ENCODE results near the gene XIST. TPM values are rescaled to one million over a fixed set of nuclear protein-coding genes. Genes with fewer than 3 reads are reported as not detected.
"Not testable (repeated sequence)": the region's sequence is repeated elsewhere in the genome, so short reads cannot be mapped to it uniquely, and the experiment has no call there.

The XIST gene
- not detected for total RNA-seq (2021; fragmentation: NEBNext Ultra II Directional; extraction: Animal tissue kit (Norgen Biotek cat#: 25700))
- long read RNA-seq = 0 reads

DNA sequence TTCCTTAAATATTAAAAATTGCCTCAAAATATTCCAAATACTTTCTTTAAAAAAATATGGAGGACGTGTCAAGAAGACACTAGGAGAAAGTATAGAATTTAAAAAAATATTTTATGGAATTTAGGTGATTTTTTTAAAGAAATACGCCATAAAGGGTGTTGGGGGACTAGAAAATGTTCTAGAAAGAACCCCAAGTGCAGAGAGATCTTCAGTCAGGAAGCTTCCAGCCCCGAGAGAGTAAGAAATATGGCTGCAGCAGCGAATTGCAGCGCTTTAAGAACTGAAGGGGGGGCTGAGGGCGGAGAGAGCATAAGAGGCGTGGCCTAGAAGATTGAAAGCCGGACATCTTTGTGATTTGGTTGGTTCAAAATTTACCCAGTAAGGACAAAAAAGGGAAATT lies at the start of gene XIST:
XIST (minus strand) TSS at position 248 of the 400 bp plus-strand sequence.
- no peaks in the 10 kb centered on the region for H3K36me3 Mint-ChIP-seq (ENCODE audit: low read depth)
- H3K27me3 Mint-ChIP-seq (ENCODE audit: insufficient read depth) = no peaks in the 10 kb centered on the region; the same call in 1 of the 2 replicates
- no peak within 1 kb of the TSS for H3K27ac Mint-ChIP-seq
- H3K4me3 Mint-ChIP-seq = no peak within 1 kb of the TSS
- TF ChIP-seq, protein P1, sequence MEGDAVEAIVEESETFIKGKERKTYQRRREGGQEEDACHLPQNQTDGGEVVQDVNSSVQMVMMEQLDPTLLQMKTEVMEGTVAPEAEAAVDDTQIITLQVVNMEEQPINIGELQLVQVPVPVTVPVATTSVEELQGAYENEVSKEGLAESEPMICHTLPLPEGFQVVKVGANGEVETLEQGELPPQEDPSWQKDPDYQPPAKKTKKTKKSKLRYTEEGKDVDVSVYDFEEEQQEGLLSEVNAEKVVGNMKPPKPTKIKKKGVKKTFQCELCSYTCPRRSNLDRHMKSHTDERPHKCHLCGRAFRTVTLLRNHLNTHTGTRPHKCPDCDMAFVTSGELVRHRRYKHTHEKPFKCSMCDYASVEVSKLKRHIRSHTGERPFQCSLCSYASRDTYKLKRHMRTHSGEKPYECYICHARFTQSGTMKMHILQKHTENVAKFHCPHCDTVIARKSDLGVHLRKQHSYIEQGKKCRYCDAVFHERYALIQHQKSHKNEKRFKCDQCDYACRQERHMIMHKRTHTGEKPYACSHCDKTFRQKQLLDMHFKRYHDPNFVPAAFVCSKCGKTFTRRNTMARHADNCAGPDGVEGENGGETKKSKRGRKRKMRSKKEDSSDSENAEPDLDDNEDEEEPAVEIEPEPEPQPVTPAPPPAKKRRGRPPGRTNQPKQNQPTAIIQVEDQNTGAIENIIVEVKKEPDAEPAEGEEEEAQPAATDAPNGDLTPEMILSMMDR (IDR thresholded peaks at IDR 0.05) = no peak
- H3K9me3 Mint-ChIP-seq = no peaks in the 10 kb centered on the region
- no peaks in the 10 kb centered on the region for H3K4me1 Mint-ChIP-seq (ENCODE audit: low read depth)
- no peak for DNase-seq

DNA sequence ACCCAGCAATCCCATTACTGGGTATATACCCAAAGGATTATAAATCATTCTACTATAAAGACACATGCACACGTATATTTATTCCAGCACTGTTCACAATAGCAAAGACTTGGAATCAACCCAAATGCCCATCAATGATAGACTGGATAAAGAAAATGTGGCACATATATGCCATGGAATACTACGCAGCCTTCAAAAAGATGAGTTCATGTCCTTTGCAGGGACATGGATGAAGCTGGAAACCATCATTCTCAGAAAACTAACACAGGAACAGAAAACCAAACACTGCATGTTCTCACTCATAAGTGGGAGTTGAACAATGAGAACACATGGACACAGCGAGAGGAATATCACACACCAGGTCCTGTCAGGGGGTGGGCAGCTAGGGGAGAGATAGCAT lies 45.8 kb upstream of the XIST start:
- not testable (repeated sequence) for H3K9me3 Mint-ChIP-seq; DNase-seq; H3K36me3 Mint-ChIP-seq (ENCODE audit: low read depth); H3K4me3 Mint-ChIP-seq; H3K4me1 Mint-ChIP-seq (ENCODE audit: low read depth); H3K27me3 Mint-ChIP-seq (ENCODE audit: insufficient read depth); H3K27ac Mint-ChIP-seq

DNA sequence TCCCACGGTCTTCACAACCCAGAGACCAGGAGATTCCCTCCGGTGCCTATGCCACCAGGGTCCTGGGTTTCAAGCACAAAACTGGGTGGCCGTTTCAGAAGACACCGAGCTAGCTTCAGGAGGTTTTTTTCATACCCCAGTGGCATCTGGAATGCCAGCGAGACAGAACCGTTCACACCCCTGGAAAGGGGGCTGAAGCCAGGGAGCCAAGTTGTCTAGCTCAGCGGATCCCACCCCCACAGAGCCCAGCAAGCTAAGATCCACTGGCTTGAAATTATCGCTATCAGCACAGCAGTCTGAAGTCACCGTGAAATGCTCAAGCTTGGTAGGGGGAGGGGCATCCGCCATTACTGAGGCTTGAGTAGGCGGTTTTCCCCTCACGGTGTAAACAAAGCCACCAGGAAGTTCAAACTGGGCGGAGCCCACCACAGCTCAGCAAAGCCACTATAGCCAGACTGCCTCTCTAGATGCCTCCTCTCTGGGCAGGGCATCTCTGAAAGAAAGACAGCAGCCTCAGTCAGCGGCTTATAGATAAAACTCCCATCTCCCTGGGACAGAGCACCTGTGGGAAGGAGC lies 40.1 kb upstream of the XIST start:
- not testable (repeated sequence) for H3K27me3 Mint-ChIP-seq (ENCODE audit: insufficient read depth); H3K4me3 Mint-ChIP-seq; H3K9me3 Mint-ChIP-seq; DNase-seq; H3K27ac Mint-ChIP-seq; H3K36me3 Mint-ChIP-seq (ENCODE audit: low read depth); H3K4me1 Mint-ChIP-seq (ENCODE audit: low read depth)

DNA sequence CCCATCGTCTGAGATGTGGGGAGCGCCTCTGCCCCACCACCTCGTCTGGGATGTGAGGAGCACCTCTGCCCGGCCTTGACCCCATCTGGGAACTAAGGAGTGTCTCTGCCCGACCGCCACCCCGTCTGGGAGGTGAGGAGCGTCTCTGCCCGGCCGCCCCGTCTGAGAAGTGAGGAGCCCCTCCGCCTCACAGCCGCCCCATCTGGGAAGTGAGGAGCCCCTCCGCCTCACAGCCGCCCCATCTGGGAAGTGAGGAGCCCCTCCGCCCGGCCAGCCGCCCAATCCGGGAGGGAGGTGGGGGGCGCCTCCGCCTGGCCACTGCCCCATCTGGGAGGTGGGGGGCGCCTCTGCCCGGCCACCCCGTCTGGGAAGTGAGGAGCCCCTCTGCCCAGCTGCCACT lies 29.7 kb upstream of the XIST start:
- not testable (repeated sequence) for H3K4me3 Mint-ChIP-seq; H3K4me1 Mint-ChIP-seq (ENCODE audit: low read depth); DNase-seq; H3K36me3 Mint-ChIP-seq (ENCODE audit: low read depth); H3K27ac Mint-ChIP-seq; H3K27me3 Mint-ChIP-seq (ENCODE audit: insufficient read depth)
- peaks cover 11% of the 10 kb centered on the region for H3K9me3 Mint-ChIP-seq

DNA sequence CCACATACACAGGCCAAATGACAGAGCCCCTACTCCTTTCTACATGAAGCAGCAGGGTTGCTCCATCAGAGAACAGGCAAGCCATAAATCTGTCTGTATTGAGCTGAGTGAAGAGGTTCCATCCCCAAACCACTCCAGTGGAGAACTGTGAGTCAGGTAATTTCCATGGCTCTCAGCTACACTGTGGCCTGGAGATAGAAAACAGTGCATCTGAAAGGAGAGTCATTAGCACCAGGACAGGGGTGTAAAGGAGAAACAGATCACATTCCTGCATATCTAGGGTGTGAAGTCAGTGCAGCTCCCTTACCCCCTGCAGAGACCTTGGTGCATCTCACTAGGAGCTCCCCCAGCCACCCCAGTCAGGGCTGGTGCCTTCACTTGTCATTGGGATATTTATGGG lies 25.2 kb upstream of the XIST start:
- Mint-ChIP-seq H3K4me3 (no peak overlapping the region), H3K9me3 (peaks cover 11% of the 10 kb centered on the region), H3K36me3 (ENCODE audit: low read depth) (peaks cover 8% of the 10 kb centered on the region; the same call in 1 of the 2 replicates), H3K27ac (no peak overlapping the region), H3K4me1 (ENCODE audit: low read depth) (no peaks in the 10 kb centered on the region), H3K27me3 (ENCODE audit: insufficient read depth) (peaks cover 3% of the 10 kb centered on the region)
- DNase-seq = no peak
- TF ChIP-seq, protein P1 (IDR thresholded peaks at IDR 0.05) = no peak

DNA sequence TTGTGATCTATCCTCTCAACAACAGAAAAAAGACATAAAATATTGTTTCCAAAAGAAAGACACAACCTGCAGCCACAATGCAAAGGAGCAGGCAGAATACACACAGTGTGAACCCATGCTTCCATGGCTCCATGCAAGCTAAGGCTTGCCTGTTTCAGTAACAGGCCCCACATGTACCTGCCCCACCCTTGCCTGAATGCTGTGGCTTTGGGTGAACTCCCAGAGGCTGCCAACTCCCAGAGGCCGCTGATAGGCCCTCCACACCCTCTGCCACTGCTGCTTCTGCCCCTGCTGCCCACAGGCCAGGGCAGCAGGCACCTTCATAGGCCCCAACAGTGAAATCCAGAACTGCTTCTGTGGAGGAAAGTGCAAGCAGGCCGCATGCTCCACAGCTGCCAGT lies 24.4 kb upstream of the XIST start:
- Mint-ChIP-seq H3K4me3 (no peak overlapping the region), H3K36me3 (ENCODE audit: low read depth) (peaks cover 8% of the 10 kb centered on the region; the same call in 1 of the 2 replicates), H3K27me3 (ENCODE audit: insufficient read depth) (peaks cover 3% of the 10 kb centered on the region), H3K9me3 (peaks cover 11% of the 10 kb centered on the region), H3K4me1 (ENCODE audit: low read depth) (no peaks in the 10 kb centered on the region), H3K27ac (no peak overlapping the region)
- DNase-seq = no peak
- TF ChIP-seq, protein P1 (IDR thresholded peaks at IDR 0.05) = no peak

DNA sequence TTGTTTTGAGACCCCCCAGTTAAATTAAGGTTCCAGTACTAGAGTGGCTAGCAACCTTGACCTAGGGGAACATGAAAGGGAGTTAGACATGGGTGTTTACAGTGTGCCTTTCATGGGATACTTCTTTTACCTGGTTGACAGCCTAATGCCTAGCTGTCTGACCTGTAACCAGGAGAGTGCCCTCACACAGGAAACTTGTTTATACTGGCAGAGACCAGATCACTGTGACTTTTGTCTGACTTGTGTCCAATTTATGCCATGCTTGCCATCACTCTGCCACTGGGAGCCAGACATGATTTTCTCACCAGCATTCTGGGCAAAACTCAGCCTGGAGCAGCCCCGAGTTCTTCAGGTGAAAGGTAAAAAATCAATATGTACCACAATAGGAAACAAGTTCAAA lies 16.4 kb upstream of the XIST start:
- no peaks in the 10 kb centered on the region for H3K9me3 Mint-ChIP-seq
- H3K27me3 Mint-ChIP-seq (ENCODE audit: insufficient read depth) = no peaks in the 10 kb centered on the region
- TF ChIP-seq, protein P1 (IDR thresholded peaks at IDR 0.05) = no peak
- H3K4me1 Mint-ChIP-seq (ENCODE audit: low read depth) = no peaks in the 10 kb centered on the region
- H3K36me3 Mint-ChIP-seq (ENCODE audit: low read depth) = no peaks in the 10 kb centered on the region
- H3K4me3 Mint-ChIP-seq = no peak overlapping the region
- no peak for DNase-seq
- H3K27ac Mint-ChIP-seq = no peak overlapping the region
